ENCODE results near the gene UCN2. TPM values are rescaled to one million over a fixed set of nuclear protein-coding genes. Genes with fewer than 3 reads are reported as not detected.

The UCN2 gene
- total and polyA plus RNA-seq, 9 of the 15 experiments (the other 6 are each of a cell fraction or from before 2014, with no cell fraction given), result 0.08 to 0.11 TPM; not detected in 7

DNA sequence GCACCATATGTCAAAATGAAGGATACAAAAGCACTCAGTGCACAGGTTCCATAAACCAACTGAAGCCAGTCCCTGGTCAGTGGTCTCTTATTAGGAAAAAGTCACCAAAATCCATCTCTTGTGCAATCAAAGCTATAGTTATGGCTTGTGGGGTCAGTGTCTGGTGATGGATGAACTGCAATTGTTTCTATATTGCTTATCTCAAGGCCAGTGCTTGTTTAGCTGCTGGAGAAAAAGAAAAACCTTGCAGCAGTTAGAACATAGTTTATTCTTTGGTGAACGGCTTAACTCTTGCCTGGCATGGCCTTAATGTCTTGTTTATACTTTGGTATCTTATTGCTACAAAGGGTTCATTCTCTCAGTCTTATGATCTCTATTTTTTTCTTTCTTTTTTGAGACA is 48.7 kb upstream of the UCN2 start:
- H3K9me1 ChIP-seq (ENCODE audit: control insufficient read depth, insufficient read depth, low read length), result no peaks in the 10 kb centered on the region
- in situ Hi-C loops (cut with MboI) (no loop called here), intact Hi-C loops (cut with micrococcal nuclease) (no loop called here)
- no peak overlapping the region for H2AFZ ChIP-seq (ENCODE audit: low read depth, low read length)
- H3K4me3 ChIP-seq, result no peak overlapping the region
- no peak for DNase-seq (ENCODE audit: extremely low read depth in 1 of 4, low spot score in 3 of 4)
- no peak overlapping the region for H3K27ac ChIP-seq (ENCODE audit: extremely low read depth, low read depth, low read length)
- H3K36me3 ChIP-seq (ENCODE audit: control insufficient read depth, insufficient read depth, low read length), result peaks cover 13% of the 10 kb centered on the region; the same call in 2 of the 3 replicates
- no peak overlapping the region for H3K4me2 ChIP-seq (ENCODE audit: insufficient read depth, low read length)
- H3K79me2 ChIP-seq (ENCODE audit: control insufficient read depth, insufficient read depth, low read length), result peaks cover 23% of the 10 kb centered on the region
- H3K4me1 ChIP-seq (replicated peaks in 1 of 2; ENCODE audit: control insufficient read depth in 2 of 2, insufficient read depth in 2 of 2, low read length in 2 of 2), result peaks cover 4 to 13% of the 10 kb centered on the region in 2 experiments; a peak in 2 of 5 replicates
- ATAC-seq, result no peak
- H3K9ac ChIP-seq (ENCODE audit: insufficient read depth in 1 of 2, low read depth in 2 of 2, low read length in 2 of 2), result no peak overlapping the region
- FAIRE-seq, result no peak
- no peaks in the 10 kb centered on the region for H3K27me3 ChIP-seq (ENCODE audit: control insufficient read depth in 2 of 2, insufficient read depth in 2 of 2, low read length in 2 of 2)
- H4K20me1 ChIP-seq (replicated peaks; ENCODE audit: control insufficient read depth, insufficient read depth, low read length), result no peaks in the 10 kb centered on the region
- TF ChIP-seq SIN3A (IDR thresholded peaks at IDR 0.05; ENCODE audit: borderline replicate concordance in 2 of 2, control insufficient read depth in 1 of 2, low read depth in 2 of 2, low read length in 2 of 2) (no peak), GABPA (tag; conservative IDR thresholded peaks at IDR 0.05; ENCODE audit: low read depth) (no peak), CEBPB (tag; IDR thresholded peaks at IDR 0.05) (peak; percentile 57; the same call in 1 of the 2 replicates), ZNF586 (CRISPR knock-in tag; conservative IDR thresholded peaks at IDR 0.05) (no peak), MCM7 (IDR thresholded peaks at IDR 0.05) (no peak)
- TF ChIP-seq, protein P1, sequence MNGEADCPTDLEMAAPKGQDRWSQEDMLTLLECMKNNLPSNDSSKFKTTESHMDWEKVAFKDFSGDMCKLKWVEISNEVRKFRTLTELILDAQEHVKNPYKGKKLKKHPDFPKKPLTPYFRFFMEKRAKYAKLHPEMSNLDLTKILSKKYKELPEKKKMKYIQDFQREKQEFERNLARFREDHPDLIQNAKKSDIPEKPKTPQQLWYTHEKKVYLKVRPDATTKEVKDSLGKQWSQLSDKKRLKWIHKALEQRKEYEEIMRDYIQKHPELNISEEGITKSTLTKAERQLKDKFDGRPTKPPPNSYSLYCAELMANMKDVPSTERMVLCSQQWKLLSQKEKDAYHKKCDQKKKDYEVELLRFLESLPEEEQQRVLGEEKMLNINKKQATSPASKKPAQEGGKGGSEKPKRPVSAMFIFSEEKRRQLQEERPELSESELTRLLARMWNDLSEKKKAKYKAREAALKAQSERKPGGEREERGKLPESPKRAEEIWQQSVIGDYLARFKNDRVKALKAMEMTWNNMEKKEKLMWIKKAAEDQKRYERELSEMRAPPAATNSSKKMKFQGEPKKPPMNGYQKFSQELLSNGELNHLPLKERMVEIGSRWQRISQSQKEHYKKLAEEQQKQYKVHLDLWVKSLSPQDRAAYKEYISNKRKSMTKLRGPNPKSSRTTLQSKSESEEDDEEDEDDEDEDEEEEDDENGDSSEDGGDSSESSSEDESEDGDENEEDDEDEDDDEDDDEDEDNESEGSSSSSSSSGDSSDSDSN (IDR thresholded peaks at IDR 0.05; ENCODE audit: borderline replicate concordance in 1 of 2, low read depth in 2 of 2, low read length in 2 of 2), result no peak
- ChIA-PET POLR2A (no interaction called here), CTCF (ENCODE audit: low intra/inter-chr PET ratio) (no interaction called here)
- H3K9me3 ChIP-seq (replicated peaks; ENCODE audit: control insufficient read depth, insufficient read depth, low read depth, low read length), result peaks cover 2% of the 10 kb centered on the region; the same call in 1 of the 2 replicates
- BruUV-seq (replicated peaks), result no TSS peak
- 30% methylated on average over 1 of the region's 1 CpG for WGBS (ENCODE audit: insufficient coverage, low coverage, missing lambda C conversion rate)

Measured in K562 (cell line).